Mesendoderm (in vitro differentiated cells): ENCODE measurements around the gene TTLL3.

Experiments
- DNase-seq: peaks from one replicate; pipeline ENCODE4 v3.0.0; 2013
- H2AK5ac ChIP-seq: 2 replicates; pipeline ENCODE4 v1.6.1; 2013; ENCODE audit warnings: low read length, inconsistent platforms
- H2BK120ac ChIP-seq: 2 replicates; pipeline ENCODE4 v1.6.1; 2013; ENCODE audit warnings: low read depth, mild to moderate bottlenecking, low read length, moderate library complexity, mixed read lengths
- H2BK15ac ChIP-seq: replicated peaks from 2 replicates; pipeline ENCODE4 v1.6.1; 2013; ENCODE audit warnings: low read depth, mild to moderate bottlenecking, moderate library complexity
- H2BK5ac ChIP-seq: 2 replicates; pipeline ENCODE4 v1.6.1; 2013; ENCODE audit warnings: low read length, inconsistent platforms
- H3K18ac ChIP-seq: 2 replicates; pipeline ENCODE4 v1.6.1; 2013; ENCODE audit warnings: mild to moderate bottlenecking, low read length, mixed read lengths
- H3K23ac ChIP-seq: one replicate; pipeline ENCODE4 v1.6.1; 2013; ENCODE audit warnings: low read length
- H3K27ac ChIP-seq: 2 replicates; pipeline ENCODE4 v1.5.1; 2013; ENCODE audit warnings: low read depth, mild to moderate bottlenecking, inconsistent platforms, low read length, moderate library complexity
- H3K27me3 ChIP-seq: 2 replicates; pipeline ENCODE4 v1.6.1; 2013; ENCODE audit warnings: low read length, control low read depth, mild to moderate bottlenecking, inconsistent platforms; ENCODE audit not compliant: insufficient read depth, poor library complexity
- H3K36me3 ChIP-seq: 2 replicates; pipeline ENCODE4 v1.6.1; 2013; ENCODE audit warnings: low read length, inconsistent platforms; ENCODE audit not compliant: control insufficient read depth, insufficient read depth
- H3K4ac ChIP-seq: one replicate; pipeline ENCODE4 v1.6.1; 2013; ENCODE audit warnings: low read depth, mild to moderate bottlenecking, low read length, moderate library complexity
- H3K4me1 ChIP-seq: 2 replicates; pipeline ENCODE4 v1.6.1; 2013; ENCODE audit warnings: low read depth, low read length, inconsistent platforms; ENCODE audit not compliant: control insufficient read depth
- H3K4me2 ChIP-seq: 2 replicates; pipeline ENCODE4 v1.6.1; 2013; ENCODE audit warnings: low read length
- H3K4me3 ChIP-seq: 2 replicates; pipeline ENCODE4 v1.5.1; 2013; ENCODE audit warnings: mild to moderate bottlenecking, low read length
- H3K56ac ChIP-seq: one replicate; pipeline ENCODE4 v1.6.1; 2013; ENCODE audit warnings: low read length
- H3K79me1 ChIP-seq: 2 replicates; pipeline ENCODE4 v1.6.1; 2013; ENCODE audit warnings: low read length, inconsistent platforms
- H3K79me2 ChIP-seq: 2 replicates; pipeline ENCODE4 v1.6.1; 2013; ENCODE audit warnings: mild to moderate bottlenecking, low read length; ENCODE audit not compliant: control insufficient read depth, insufficient read depth
- H3K9ac ChIP-seq: 2 replicates; pipeline ENCODE4 v1.6.1; 2013; ENCODE audit warnings: low read length, inconsistent platforms
- H4K5ac ChIP-seq: one replicate; pipeline ENCODE4 v1.6.1; 2013; ENCODE audit warnings: low read length
- H4K8ac ChIP-seq: one replicate; pipeline ENCODE4 v1.6.1; 2013; ENCODE audit warnings: low read depth, mild to moderate bottlenecking, control low read depth, low read length, moderate library complexity
- WGBS: extraction: QIAGEN DNeasy Blood & Tissue Kit; methylation state at CpG from one replicate; pipeline ENCODE4 v1.1.7; 2013; ENCODE audit warnings: low lambda C conversion rate, missing lambda C conversion rate; ENCODE audit not compliant: insufficient coverage; ENCODE audit errors: extremely low coverage; 5-methylcytosine and 5-hydroxymethylcytosine counted together

Gene TTLL3

DNA sequence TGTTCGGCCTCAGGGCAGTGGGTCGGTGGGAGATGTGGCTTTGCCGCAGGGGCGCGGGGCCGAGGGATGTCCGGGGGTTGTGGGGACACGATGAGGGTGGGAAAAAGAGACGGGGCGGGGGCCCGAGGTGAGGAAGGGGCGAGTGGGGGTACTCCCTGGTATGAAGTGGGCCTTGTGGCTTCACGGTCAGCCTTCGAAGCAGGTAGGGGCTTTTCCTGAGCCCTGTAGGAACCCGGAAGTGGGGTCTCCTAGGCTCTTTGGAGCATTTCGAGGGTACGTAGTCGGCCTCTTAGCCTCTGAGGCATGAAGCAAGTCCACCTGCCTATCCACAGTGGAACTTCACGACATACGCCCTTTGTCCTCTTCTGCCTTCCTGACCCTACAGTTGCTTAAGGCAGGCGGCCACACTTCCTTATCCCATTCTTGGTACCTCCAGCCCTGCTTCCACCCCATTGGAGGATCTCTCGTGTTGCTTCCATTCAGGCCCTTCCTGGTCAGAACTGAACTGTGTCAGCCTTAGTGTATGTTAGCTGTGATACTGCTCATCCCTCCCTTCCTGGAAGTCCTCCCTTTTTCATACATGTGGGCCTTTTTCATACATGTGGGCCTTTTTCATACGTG, 16.8 kb upstream of the TTLL3 start:
- peak overlapping the region; percentile 95 for H3K4ac ChIP-seq
- peak overlapping the region; percentile 72 for H3K18ac ChIP-seq
- no peak overlapping the region for H2BK120ac ChIP-seq
- peaks cover 5% of the 10 kb centered on the region for H3K36me3 ChIP-seq
- peaks cover 26% of the 10 kb centered on the region for H3K79me1 ChIP-seq
- no peak overlapping the region for H2BK15ac ChIP-seq
- H3K27ac ChIP-seq: peak overlapping the region; percentile 30
- no CpG with 5 or more reads among the region's 23 CpGs for WGBS
- peak overlapping the region; percentile 45 for H2AK5ac ChIP-seq
- no peak overlapping the region for H3K23ac ChIP-seq
- H3K79me2 ChIP-seq: peaks cover 24% of the 10 kb centered on the region
- peak overlapping the region; percentile 98 for H3K56ac ChIP-seq
- H3K27me3 ChIP-seq: no peaks in the 10 kb centered on the region
- H4K5ac ChIP-seq: peak overlapping the region; percentile 72
- H3K4me2 ChIP-seq: peak overlapping the region; percentile 100
- peak overlapping the region; percentile 93 for H4K8ac ChIP-seq
- H3K4me3 ChIP-seq: peak overlapping the region; percentile 99
- H2BK5ac ChIP-seq: no peak overlapping the region
- H3K4me1 ChIP-seq: peaks cover 4% of the 10 kb centered on the region
- peak overlapping the region; percentile 98 for H3K9ac ChIP-seq
- peak; percentile 58 for DNase-seq

DNA sequence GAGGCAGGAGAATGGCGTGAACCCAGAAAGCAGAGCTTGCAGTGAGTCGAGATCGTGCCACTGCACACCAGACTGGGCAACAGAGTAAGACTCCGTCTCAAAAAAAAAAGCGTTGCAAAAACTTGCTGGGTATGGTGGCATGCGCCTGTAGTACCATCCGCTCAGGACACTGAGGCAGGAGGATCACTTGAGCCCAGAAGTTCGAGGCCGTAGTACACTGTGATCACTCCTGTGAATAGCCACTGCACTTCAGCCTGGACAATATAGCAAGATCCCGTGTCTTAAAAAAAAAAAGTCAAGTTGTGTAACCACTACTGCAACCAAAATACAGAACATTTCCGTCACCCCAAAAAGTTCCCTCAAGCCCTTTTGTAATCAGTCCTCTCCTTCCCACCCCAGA, 15.7 kb upstream of the TTLL3 start:
- Histone ChIP-seq H3K79me2 (peaks cover 24% of the 10 kb centered on the region), H2BK5ac (no peak overlapping the region), H4K5ac (no peak overlapping the region), H2BK120ac (no peak overlapping the region), H3K56ac (no peak overlapping the region), H3K4me2 (no peak overlapping the region), H3K23ac (no peak overlapping the region), H2BK15ac (no peak overlapping the region), H4K8ac (no peak overlapping the region), H3K27ac (no peak overlapping the region), H3K18ac (no peak overlapping the region), H3K79me1 (peaks cover 26% of the 10 kb centered on the region), H3K36me3 (peaks cover 3% of the 10 kb centered on the region), H3K9ac (no peak overlapping the region), H2AK5ac (no peak overlapping the region), H3K4me3 (no peak overlapping the region), H3K4me1 (peaks cover 4% of the 10 kb centered on the region), H3K27me3 (no peaks in the 10 kb centered on the region), H3K4ac (no peak overlapping the region)
- DNase-seq: no peak
- no CpG with 5 or more reads among the region's 11 CpGs for WGBS

DNA sequence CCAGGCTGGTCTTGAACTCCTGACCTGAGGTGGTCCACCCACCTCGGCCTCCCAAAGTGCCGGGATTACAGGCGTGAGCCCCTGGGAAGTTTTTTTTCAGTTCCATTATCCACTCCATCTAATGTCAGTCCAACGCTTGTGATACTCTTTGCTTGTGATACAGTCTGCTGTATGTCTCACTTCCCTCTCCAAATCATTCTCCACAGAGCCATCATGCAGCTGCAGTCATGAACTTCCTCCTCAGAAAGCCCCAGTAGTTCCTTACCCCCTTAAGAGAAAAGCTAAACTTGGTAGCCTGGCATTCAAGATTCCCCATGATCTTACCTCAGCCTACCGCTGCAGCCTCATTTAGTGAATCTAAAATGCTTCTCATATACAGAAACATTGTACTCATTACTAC, 14.9 kb upstream of the TTLL3 start:
- no peak overlapping the region for H2BK5ac ChIP-seq

DNA sequence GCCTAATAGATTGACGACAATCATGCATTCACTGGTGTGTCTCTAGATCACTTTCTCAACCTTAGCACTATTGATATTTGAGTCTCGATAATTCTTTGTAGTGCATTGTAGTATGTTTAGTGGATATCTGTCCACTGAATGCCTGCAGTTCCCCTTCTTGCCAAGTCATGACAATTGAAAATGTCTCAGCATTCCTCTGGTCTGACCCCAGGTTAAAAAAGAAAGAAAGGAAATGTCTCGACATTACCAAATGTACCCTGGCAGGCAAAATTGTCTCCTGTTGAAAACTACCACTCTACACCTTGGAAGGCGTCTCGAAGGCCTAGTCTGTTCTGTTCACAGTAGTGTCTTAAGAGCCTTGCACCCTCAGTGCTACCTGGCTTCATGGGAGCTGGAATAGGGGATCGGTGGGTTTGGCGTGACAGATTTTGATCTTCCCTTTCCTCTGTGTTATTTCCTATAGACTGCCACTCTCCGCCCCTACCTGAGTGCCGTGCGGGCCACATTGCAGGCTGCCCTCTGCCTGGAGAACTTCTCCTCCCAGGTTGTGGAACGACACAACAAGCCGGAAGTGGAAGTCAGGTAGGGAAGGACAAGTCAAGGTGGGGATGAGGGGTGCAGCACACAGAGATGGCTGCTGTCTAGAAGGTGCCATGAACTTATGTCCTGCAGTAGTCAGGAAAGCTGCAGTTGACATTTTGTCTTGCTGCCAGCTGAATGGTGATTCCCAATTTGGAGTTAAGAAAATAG, 12.7 kb upstream of the TTLL3 start:
- Histone ChIP-seq H3K79me1 (peaks cover 17% of the 10 kb centered on the region), H3K79me2 (peaks cover 21% of the 10 kb centered on the region), H3K9ac (no peak overlapping the region), H3K23ac (no peak overlapping the region), H2BK120ac (no peak overlapping the region), H4K8ac (no peak overlapping the region), H2BK5ac (no peak overlapping the region), H3K4me3 (no peak overlapping the region), H3K18ac (no peak overlapping the region), H3K4ac (no peak overlapping the region), H3K36me3 (peaks cover 9% of the 10 kb centered on the region), H3K27ac (no peak overlapping the region), H3K4me2 (no peak overlapping the region), H3K27me3 (no peaks in the 10 kb centered on the region), H2BK15ac (no peak overlapping the region), H2AK5ac (no peak overlapping the region), H3K4me1 (no peaks in the 10 kb centered on the region), H4K5ac (no peak overlapping the region), H3K56ac (no peak overlapping the region)
- no peak for DNase-seq
- no CpG with 5 or more reads among the region's 12 CpGs for WGBS

More for the DNA sequence above, 14.9 kb upstream of the TTLL3 start:
- no peak for DNase-seq
- WGBS: no CpG with 5 or more reads among the region's 5 CpGs
- Histone ChIP-seq H3K4me1 (peaks cover 4% of the 10 kb centered on the region), H3K56ac (no peak overlapping the region), H3K79me1 (peaks cover 26% of the 10 kb centered on the region), H3K23ac (no peak overlapping the region), H4K8ac (no peak overlapping the region), H3K4ac (no peak overlapping the region), H2BK15ac (no peak overlapping the region), H2AK5ac (no peak overlapping the region), H3K27ac (no peak overlapping the region), H3K9ac (no peak overlapping the region), H3K36me3 (peaks cover 3% of the 10 kb centered on the region), H3K79me2 (peaks cover 24% of the 10 kb centered on the region), H3K27me3 (no peaks in the 10 kb centered on the region), H3K4me3 (no peak overlapping the region), H3K4me2 (no peak overlapping the region), H2BK120ac (no peak overlapping the region), H3K18ac (no peak overlapping the region), H4K5ac (no peak overlapping the region)

DNA sequence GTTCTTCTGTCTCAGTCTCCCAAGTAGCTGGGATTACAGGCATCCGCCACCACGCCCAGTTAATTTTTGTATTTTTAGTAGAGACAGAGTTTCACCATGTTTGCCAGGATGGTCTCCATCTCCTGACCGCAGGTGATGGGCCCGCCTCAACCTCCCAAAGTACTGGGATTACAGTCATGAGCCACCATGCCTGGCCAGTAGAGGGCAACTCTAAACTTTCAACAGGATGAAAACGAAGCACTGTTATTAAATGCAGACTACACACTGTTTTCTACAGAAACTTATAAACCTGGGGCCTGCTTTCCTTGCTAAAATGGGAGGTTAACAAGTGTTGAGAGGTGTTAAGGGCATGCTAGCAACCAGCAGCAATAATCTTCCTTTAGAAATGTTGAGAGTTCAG, 9.5 kb upstream of the TTLL3 start:
- no peak overlapping the region for H4K8ac ChIP-seq
- peaks cover 24% of the 10 kb centered on the region for H3K36me3 ChIP-seq
- no peaks in the 10 kb centered on the region for H3K4me1 ChIP-seq
- peaks cover 2% of the 10 kb centered on the region for H3K79me2 ChIP-seq
- no peak overlapping the region for H3K18ac ChIP-seq
- H3K4ac ChIP-seq: no peak overlapping the region
- H4K5ac ChIP-seq: no peak overlapping the region
- H3K4me3 ChIP-seq: no peak overlapping the region
- H3K27ac ChIP-seq: no peak overlapping the region
- WGBS: no CpG with 5 or more reads among the region's 5 CpGs
- no peak overlapping the region for H2AK5ac ChIP-seq
- H3K4me2 ChIP-seq: no peak overlapping the region
- H2BK120ac ChIP-seq: no peak overlapping the region
- H3K27me3 ChIP-seq: no peaks in the 10 kb centered on the region
- no peak overlapping the region for H2BK5ac ChIP-seq
- H3K56ac ChIP-seq: no peak overlapping the region
- H3K9ac ChIP-seq: no peak overlapping the region
- DNase-seq: no peak
- no peak overlapping the region for H3K23ac ChIP-seq
- no peak overlapping the region for H2BK15ac ChIP-seq
- H3K79me1 ChIP-seq: peaks cover 7% of the 10 kb centered on the region
